ENCODE data around the gene TAGLN2. TPM values are rescaled to one million over a fixed set of nuclear protein-coding genes. Genes with fewer than 3 reads are reported as not detected.
"Not testable (repeated sequence)": the region's sequence is repeated elsewhere in the genome, so short reads cannot be mapped to it uniquely, and the experiment has no call there.

The TAGLN2 gene
- total RNA-seq, 3 donors from 2014 or later, result 195 to 259 (median 231) TPM

GRCh38 chr1:159900755-159901360 lies 24.4 kb downstream of the TAGLN2 start:
- TF ChIP-seq POLR2AphosphoS5 (IDR thresholded peaks at IDR 0.05) (no peak), CTCF (IDR thresholded peaks at IDR 0.05) (no peak), POLR2A (IDR thresholded peaks at IDR 0.05) (no peak)
- Histone ChIP-seq H3K36me3 (no peaks in the 10 kb centered on the region), H3K9me3 (no peaks in the 10 kb centered on the region), H3K4me1 (no peaks in the 10 kb centered on the region), H3K27me3 (no peaks in the 10 kb centered on the region), H3K27ac (peak overlapping the region; percentile 89 to 92), H3K4me3 (no peak overlapping the region)
- DNase-seq (ENCODE audit: low spot score in 2 of 2), result no peak
- intact Hi-C loops (cut with DNase I; ENCODE audit: low total_unique reads), result no loop called here

- Histone ChIP-seq H3K4me3 (peak within 1 kb of the TSS in 1 of 3 donors; percentile 41), H3K27ac (peak within 1 kb of the TSS; percentile 89 to 92)
These were observed 25.1 kb downstream of the TAGLN2 start, which contains the start of gene CFAP45 for GRCh38 chr1:159900086-159900680. CFAP45 (minus strand) TSS chr1:159900165; CDS start chr1:159900098, 67 bp downstream.

GRCh38 chr1:159899634-159900033 lies 25.7 kb downstream of the TAGLN2 start:
- intact Hi-C loops (cut with DNase I; ENCODE audit: low total_unique reads); H3K4me3 ChIP-seq; H3K27me3 ChIP-seq; DNase-seq (ENCODE audit: low spot score in 2 of 2); H3K9me3 ChIP-seq; H3K4me1 ChIP-seq; H3K36me3 ChIP-seq: not testable (repeated sequence)
- H3K27ac ChIP-seq, result peak overlapping the region; percentile 89 to 92

More at GRCh38 chr1:159900086-159900680, 25.1 kb downstream of the TAGLN2 start, which contains the start of gene CFAP45:
- peak; percentile 84 to 91 for DNase-seq (ENCODE audit: low spot score in 2 of 2)
- intact Hi-C loops (cut with DNase I; ENCODE audit: low total_unique reads), result no loop called here
- no peak for TF ChIP-seq POLR2A (IDR thresholded peaks at IDR 0.05)
- peak in 2 of 3 donors; percentile 13 to 57 for TF ChIP-seq POLR2AphosphoS5 (IDR thresholded peaks at IDR 0.05)
- Histone ChIP-seq H3K9me3 (no peaks in the 10 kb centered on the region), H3K36me3 (no peaks in the 10 kb centered on the region), H3K27me3 (no peaks in the 10 kb centered on the region), H3K4me1 (no peaks in the 10 kb centered on the region)

- H3K27me3 ChIP-seq, result no peaks in the 10 kb centered on the region
- H3K4me1 ChIP-seq, result no peaks in the 10 kb centered on the region
- intact Hi-C loops (cut with DNase I; ENCODE audit: low total_unique reads), result no loop called here
- H3K27ac ChIP-seq, result peak overlapping the region in 1 of 2 donors; percentile 14
- H3K4me3 ChIP-seq, result no peak overlapping the region
- no peaks in the 10 kb centered on the region for H3K9me3 ChIP-seq
- TF ChIP-seq POLR2A (IDR thresholded peaks at IDR 0.05) (no peak), POLR2AphosphoS5 (IDR thresholded peaks at IDR 0.05) (no peak), CTCF (IDR thresholded peaks at IDR 0.05) (no peak)
- no peak for DNase-seq (ENCODE audit: low spot score in 2 of 2)
- no peaks in the 10 kb centered on the region for H3K36me3 ChIP-seq
These were observed 26.8 kb downstream of the TAGLN2 start for GRCh38 chr1:159898527-159898926.

- Histone ChIP-seq H3K4me3 (no peak overlapping the region), H3K27ac (no peak overlapping the region), H3K27me3 (no peaks in the 10 kb centered on the region), H3K9me3 (no peaks in the 10 kb centered on the region), H3K36me3 (no peaks in the 10 kb centered on the region), H3K4me1 (no peaks in the 10 kb centered on the region)
- no peak for TF ChIP-seq POLR2AphosphoS5 (IDR thresholded peaks at IDR 0.05)
- DNase-seq (ENCODE audit: low spot score in 2 of 2), result no peak
- intact Hi-C loops (cut with DNase I; ENCODE audit: low total_unique reads), result no loop called here
These were observed 27.3 kb downstream of the TAGLN2 start for GRCh38 chr1:159897962-159898361.

GRCh38 chr1:159896546-159896930 lies 28.8 kb downstream of the TAGLN2 start:
- TF ChIP-seq POLR2AphosphoS5 (IDR thresholded peaks at IDR 0.05), result no peak
- intact Hi-C loops (cut with DNase I; ENCODE audit: low total_unique reads), result no loop called here
- Histone ChIP-seq H3K4me3 (no peak overlapping the region), H3K27ac (peak overlapping the region; percentile 8 to 48), H3K27me3 (no peaks in the 10 kb centered on the region), H3K36me3 (no peaks in the 10 kb centered on the region), H3K9me3 (no peaks in the 10 kb centered on the region), H3K4me1 (no peaks in the 10 kb centered on the region)
- DNase-seq (ENCODE audit: low spot score in 2 of 2), result no peak

GRCh38 chr1:159895836-159896545 lies 29.3 kb downstream of the TAGLN2 start:
- Histone ChIP-seq H3K27ac (peak overlapping the region in 1 of 2 donors; percentile 48), H3K4me3 (no peak overlapping the region), H3K9me3 (no peaks in the 10 kb centered on the region), H3K4me1 (no peaks in the 10 kb centered on the region), H3K27me3 (no peaks in the 10 kb centered on the region), H3K36me3 (no peaks in the 10 kb centered on the region)
- intact Hi-C loops (cut with DNase I; ENCODE audit: low total_unique reads), result no loop called here
- DNase-seq (ENCODE audit: low spot score in 2 of 2), result no peak
- no peak for TF ChIP-seq POLR2AphosphoS5 (IDR thresholded peaks at IDR 0.05)
- TF ChIP-seq CTCF (IDR thresholded peaks at IDR 0.05), result no peak
- TF ChIP-seq POLR2A (IDR thresholded peaks at IDR 0.05), result no peak
